RPMI7951 (cell line): ENCODE results near the gene SLC25A10. TPM values are rescaled to one million over a fixed set of nuclear protein-coding genes. Genes with fewer than 3 reads are reported as not detected.

ENCODE experiments used
- DNase-seq: peaks from one replicate; pipeline ENCODE4 v3.0.0-alpha.2; 2012; ENCODE audit warnings: low read depth
- total RNA-seq: library from RNA; depleted of rRNA; stranded (reverse); fragments of >200 nt; shearing (Covaris generic); gene quantifications from 2 replicates; pipeline ENCODE4 v1.2.3, GENCODE V29; 2014

SLC25A10 gene
- total RNA-seq, 1 experiment from 2014 or later: 53.0 TPM

DNA sequence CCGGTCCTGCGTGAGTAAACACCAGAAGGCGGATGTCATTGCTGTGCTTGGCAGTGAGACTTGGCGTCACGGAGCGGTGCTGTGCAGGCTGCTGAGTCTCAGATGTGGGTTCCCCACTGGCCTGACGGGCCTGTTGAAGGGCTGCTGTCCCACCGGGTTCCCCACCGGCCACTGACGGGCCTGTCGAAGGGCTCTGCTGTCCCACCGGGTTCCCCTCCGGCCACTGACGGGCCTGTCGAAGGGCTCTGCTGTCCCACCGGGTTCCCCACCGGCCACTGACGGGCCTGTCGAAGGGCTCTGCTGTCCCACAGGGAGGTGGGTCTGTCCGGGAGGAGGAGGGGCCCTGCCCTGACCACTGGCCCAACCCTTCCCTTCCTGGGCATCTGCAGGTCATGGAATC is 25.5 kb upstream of the SLC25A10 start:
- no peak for DNase-seq

DNA sequence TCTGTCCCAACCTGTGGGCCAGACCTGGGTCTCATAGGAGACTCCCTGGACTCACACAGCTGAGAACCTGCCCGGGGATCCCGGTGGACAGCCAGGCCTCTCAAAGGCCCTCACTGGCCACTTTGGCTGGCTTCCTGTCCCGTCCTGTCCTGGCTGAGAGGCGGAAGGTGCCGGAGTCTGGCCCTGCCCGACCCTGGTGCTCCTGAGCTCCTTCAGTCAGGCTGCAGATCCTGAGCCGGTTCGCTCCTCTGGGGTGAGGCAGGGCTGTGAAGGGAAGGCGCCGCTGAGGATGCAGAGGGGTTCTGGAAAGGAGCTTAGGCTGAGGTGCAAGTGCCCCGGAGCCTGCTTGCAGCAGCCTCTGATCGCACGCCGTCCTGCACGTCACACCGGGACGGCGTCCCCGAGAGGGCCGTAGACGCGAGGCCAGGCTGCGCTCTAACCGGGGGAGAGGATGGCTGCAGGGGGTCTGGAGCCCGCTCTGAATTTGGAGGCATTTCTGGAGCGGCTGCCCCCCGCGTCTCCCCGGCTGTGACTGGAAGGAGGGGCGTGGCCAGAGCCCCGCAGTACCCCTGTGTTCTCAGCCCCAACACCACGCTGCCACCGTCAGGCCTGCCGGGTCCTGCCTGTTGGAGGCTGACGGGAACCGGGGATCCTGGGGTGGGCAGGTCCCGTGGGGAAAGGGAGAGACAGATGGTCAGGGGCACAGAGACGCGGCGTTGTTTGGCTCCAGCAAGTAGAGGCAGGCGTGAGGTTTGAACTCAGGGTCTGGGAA is 24.1 kb upstream of the SLC25A10 start:
- DNase-seq: no peak

DNA sequence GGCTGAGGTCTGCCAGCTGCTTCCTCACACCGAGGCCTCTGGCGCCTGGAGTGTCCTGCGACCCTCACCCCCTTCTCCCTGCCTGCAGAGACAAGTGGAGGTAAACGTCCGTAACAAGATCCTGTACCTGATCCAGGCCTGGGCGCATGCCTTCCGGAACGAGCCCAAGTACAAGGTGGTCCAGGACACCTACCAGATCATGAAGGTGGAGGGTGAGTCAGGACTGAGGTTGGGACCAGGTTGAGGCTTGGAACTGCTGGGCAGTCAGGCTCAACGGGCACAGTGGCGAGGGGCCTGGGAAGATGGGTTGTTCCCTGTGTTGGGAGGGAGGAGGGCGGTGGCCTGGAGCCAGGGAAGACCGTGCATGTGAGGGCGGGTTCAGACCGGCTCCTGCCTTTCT is 23.5 kb upstream of the SLC25A10 start:
- no peak for DNase-seq

DNA sequence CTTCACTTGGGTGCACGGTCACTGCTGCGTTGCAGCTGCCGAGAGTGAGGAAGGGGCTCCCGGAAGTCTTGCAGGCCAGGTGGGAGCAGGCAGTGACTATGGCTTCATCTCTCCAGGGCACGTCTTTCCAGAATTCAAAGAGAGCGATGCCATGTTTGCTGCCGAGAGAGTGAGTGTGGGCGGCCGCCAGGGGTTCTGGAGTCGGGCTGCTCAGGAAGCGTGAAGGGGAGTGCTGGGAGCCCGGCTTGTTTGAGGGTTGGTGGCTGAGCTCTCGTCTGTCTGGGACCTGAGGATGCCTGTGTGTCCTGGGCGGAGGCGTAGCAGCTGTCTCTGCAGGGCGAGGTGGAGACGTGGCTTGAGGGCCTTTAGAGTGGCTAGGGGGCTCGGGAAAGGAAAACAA is 22.0 kb upstream of the SLC25A10 start:
- no peak for DNase-seq

DNA sequence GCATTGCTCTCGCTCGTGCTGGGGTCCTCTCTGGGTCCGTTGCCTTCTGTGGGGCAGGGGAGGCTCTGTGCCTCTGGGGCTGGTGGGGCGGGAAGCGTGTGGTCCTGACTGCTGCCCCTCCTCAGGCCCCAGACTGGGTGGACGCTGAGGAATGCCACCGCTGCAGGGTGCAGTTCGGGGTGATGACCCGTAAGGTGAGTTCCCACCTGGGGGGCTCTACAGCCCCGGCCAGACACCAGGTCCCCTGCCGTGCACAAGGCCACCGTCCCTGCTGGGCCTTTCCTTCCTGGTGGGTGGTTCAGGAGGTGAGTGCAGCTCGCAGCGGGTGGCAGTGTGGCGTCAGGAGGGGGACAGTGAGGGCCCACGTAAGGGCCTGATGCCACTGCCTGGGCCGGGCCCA is 21.5 kb upstream of the SLC25A10 start:
- DNase-seq: no peak

DNA sequence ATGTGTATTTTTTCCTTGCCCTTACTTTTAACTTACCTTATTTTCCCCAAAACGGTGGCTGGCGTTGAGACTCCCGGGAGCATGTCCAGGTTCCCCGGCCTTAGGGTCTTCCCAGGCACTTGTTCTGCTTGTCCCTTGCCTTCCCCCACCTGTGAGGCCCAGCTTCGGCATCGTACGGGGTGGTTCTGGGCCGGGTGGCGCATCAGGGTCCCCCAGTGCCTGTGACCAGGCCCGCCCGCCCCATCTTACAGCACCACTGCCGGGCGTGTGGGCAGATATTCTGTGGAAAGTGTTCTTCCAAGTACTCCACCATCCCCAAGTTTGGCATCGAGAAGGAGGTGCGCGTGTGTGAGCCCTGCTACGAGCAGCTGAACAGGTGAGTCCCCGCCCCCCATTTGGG is 20.9 kb upstream of the SLC25A10 start:
- no peak for DNase-seq

DNA sequence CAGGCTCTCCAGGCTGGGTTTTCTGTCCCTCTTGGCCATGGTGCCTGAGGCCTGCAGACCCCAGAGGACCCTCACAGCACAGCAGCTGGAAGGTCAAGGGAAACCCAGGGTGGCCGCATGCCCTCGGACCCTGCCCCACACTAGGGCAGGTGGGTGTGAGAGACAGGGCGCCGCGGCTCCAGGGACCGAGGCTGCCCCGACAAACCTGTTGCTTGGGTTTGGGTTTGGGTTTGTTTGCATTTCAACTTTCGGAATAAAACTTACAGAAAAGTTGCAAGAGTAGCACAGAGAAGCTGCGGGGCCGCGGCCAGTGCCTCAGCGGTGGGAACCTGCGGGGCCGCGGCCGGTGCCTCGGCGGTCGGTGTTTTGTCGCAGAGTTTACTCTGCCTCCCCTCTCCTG is 20.5 kb upstream of the SLC25A10 start:
- no peak for DNase-seq

DNA sequence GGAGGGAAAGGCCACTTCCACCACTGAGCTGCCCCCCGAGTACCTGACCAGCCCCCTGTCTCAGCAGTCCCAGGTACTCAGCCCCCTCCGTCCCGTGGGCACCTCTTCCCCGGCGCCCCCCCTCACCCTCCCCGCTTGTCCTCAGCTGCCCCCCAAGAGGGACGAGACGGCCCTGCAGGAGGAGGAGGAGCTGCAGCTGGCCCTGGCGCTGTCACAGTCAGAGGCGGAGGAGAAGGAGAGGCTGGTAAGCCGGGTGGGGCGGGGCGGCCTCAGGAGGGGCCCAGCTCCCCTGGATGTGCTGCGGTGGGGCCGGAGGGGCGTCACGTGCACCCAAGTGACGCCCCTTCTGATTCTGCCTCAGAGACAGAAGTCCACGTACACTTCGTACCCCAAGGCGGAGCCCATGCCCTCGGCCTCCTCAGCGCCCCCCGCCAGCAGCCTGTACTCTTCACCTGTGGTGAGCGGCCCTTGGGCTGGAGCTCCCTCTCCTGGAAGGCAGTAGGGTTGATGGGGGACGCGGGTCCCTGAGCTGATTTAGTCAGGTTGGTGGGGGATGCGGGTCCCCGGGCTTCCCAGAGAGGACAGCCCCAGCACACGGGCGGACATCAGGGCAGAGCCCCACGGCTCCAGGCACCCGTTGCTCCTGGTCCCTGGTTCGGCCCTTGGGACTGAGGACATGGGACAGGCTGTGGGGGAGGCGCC is 18.4 kb upstream of the SLC25A10 start:
- no peak for DNase-seq

DNA sequence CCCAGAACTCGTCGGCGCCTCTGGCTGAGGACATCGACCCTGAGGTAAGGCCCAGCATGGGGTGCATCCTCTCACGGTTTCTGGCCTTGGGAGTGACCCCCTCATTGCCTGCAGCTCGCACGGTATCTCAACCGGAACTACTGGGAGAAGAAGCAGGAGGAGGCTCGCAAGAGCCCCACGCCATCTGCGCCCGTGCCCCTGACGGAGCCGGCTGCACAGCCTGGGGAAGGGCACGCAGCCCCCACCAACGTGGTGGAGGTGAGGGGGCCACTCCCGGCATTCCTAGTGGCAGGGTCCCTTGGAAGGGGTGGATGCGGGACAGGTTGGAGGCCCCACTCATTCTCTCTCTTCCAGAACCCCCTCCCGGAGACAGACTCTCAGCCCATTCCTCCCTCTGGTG is 17.3 kb upstream of the SLC25A10 start:
- no peak for DNase-seq

DNA sequence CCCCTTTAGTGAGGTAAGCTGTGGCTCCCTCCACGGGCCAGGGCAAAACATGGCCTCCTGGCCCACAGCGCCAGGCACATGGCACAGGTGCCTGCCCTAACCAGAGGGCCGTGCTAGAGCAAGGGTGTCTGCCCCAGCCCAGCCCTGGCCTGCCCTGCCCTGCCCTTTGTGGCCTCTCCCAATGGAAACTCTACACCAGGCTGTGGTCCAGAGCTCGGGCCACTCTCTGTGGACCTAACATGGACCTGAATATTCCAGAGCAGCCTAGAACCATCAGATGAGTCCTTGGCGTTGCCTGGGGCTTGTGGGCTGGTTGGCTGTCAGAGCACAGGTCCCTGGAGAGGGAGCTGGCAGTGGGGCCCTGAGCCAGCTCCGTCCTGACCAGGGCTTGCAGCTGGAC is 16.9 kb upstream of the SLC25A10 start:
- DNase-seq: no peak

DNA sequence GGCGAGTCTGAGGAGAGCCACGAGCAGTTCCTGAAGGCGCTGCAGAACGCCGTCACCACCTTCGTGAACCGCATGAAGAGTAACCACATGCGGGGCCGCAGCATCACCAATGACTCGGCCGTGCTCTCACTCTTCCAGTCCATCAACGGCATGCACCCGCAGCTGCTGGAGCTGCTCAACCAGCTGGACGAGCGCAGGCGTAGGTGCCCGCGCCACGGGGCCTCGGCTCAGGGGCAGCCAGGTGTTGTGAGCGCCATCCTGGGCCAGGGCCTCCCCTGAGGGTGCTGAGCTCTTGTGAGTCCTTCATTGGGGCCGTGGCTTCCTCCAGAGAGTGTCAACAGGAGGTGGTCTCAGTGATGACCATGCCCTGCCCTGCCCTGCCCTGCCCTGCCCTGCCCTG is 16.3 kb upstream of the SLC25A10 start:
- DNase-seq: no peak

DNA sequence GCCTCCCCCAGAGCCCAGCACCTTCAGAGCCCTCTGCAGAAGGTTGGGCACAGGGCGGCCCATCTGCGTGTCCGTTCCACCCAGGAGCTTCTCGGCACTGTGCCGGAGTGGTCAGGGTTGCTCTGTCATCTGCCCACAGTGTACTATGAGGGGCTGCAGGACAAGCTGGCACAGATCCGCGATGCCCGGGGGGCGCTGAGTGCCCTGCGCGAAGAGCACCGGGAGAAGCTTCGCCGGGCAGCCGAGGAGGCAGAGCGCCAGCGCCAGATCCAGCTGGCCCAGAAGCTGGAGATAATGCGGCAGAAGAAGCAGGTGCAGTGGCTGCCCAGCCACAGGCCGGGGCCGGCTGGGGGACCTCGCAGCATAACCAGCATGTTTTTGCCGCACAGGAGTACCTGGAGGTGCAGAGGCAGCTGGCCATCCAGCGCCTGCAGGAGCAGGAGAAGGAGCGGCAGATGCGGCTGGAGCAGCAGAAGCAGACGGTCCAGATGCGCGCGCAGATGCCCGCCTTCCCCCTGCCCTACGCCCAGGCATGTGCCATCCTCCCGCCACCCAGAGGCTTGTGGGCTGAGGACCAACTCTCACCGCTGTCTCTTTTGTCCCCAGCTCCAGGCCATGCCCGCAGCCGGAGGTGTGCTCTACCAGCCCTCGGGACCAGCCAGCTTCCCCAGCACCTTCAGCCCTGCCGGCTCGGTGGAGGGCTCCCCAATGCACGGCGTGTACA is 15.7 kb upstream of the SLC25A10 start:
- no peak for DNase-seq

DNA sequence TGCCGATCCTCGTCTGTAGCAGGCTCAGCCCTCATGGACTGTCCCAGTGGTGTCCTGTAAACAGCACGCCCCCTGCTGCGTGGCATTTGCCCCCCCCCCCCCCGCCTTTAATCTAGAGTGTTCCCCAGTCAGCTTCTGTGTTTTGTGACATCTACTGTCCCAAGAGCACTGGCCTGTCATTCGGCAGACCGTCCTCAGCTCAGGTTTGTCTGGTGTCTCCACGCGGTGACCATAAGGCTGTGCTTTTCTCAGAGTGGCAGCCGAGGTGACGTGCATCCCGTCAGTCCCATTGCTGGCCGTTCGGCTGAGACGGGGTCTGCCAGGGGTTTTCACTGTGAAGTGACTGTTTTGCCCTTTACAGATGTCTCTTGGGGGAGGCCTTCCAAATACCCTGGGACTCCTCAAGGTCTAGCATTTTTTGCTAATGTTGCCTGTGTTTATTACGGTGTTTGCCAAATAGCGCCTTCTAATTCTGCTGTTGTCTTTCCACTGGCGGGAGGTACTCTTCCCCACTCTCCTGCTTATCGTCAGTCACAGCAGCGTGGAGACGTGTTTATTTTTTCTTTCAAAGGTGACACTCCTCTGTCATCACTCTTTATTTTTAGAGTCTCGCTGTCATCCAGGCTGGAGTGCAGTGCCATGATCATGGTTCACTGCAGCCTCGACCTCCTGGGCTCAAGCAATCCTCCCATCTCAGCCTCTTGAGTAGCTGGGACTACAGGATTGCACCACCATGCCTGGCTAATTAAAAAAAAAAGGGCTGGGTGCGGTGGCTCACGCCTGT is 14.6 kb upstream of the SLC25A10 start:
- DNase-seq: no peak

DNA sequence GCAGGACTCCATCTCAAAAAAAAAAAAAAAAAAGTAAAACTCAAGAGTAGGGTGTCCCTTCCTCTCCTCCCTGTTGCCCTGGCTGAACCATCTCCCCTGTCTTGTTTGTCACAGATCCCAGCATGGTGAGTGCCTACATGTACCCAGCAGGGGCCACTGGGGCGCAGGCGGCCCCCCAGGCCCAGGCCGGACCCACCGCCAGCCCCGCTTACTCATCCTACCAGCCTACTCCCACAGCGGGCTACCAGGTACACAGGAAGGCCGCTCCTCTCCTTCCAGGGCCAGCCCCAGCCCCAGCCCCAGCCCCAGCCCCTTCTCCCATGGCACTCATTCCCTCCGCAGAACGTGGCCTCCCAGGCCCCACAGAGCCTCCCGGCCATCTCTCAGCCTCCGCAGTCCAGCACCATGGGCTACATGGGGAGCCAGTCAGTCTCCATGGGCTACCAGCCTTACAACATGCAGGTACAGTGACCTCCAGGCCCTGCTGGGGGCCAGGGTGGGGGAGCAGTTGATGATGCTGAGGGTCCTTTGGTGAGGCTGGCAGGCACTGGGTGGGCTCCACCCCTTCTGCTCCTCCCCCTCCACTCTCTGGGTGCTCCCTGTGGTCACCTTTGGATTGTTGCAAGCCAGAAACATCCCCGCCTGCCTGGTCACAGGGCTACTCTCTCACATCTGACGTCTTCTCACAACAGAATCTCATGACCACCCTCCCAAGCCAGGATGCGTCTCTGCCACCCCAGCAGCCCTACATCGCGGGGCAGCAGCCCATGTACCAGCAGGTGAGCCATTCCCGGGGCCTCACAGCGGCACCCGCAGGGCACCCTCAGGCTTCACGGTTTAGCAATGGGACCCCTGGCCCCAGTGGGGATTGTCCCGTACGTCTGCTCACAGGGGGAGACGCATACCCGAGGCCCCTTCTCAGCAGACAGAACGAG is 11.5 kb upstream of the SLC25A10 start:
- no peak for DNase-seq

DNA sequence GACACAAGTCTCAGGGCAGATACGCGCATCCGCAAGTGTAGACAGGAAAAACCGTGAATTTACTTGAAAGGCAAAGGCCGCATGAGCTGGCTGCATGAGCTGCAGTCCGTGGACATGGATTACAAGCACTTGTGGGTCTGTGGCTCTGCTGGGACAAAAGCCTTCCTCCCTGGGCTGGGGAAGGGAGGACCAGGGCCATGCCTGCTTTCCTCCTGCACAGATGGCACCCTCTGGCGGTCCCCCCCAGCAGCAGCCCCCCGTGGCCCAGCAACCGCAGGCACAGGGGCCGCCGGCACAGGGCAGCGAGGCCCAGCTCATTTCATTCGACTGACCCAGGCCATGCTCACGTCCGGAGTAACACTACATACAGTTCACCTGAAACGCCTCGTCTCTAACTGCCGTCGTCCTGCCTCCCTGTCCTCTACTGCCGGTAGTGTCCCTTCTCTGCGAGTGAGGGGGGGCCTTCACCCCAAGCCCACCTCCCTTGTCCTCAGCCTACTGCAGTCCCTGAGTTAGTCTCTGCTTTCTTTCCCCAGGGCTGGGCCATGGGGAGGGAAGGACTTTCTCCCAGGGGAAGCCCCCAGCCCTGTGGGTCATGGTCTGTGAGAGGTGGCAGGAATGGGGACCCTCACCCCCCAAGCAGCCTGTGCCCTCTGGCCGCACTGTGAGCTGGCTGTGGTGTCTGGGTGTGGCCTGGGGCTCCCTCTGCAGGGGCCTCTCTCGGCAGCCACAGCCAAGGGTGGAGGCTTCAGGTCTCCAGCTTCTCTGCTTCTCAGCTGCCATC is 10.6 kb upstream of the SLC25A10 start:
- DNase-seq: peak; percentile 17

DNA sequence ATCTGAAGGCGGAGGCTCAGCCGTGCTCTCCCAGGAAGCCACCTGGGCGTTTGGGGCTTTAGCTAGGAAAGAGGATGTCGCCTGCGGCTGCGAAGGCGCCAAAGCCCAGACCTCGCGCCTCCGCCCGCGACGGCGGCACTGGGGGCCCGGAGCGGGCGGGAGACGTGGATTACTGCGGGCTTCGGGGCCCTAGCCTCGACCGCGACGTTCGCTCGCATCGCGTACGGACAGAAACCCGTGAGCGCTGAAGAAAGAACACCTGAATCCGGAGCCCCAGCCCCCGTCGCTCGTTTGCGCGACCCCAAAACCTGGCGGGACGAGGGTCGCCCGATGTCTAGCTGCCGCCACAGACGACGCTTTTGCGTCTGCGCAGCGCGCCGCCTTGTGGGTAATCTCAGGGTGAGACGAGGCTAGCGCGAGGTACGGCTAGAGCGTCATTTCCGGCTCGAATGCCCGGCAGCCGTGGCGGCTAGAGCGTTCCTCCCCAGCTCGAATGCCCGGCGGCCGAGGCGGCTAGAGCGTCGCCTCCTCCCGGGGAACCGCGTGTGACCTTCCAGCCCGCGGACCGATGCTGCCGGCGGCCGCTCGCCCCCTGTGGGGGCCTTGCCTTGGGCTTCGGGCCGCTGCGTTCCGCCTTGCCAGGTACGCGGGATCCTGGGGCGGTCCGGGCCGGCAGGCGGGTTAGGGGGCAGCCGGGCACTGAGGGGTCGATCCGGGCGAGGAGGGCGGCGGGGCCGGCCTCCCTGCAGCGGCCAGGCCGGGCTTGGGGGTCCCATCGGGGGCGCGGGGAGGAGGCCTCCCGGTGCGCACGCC is 8.9 kb upstream of the SLC25A10 start, which contains the start of gene MRPL12:
Gene MRPL12 (plus strand): TSS at position 434 of the 813 bp plus-strand sequence. CDS start 135 bp downstream, at position 569.
- DNase-seq: peak; percentile 89

DNA sequence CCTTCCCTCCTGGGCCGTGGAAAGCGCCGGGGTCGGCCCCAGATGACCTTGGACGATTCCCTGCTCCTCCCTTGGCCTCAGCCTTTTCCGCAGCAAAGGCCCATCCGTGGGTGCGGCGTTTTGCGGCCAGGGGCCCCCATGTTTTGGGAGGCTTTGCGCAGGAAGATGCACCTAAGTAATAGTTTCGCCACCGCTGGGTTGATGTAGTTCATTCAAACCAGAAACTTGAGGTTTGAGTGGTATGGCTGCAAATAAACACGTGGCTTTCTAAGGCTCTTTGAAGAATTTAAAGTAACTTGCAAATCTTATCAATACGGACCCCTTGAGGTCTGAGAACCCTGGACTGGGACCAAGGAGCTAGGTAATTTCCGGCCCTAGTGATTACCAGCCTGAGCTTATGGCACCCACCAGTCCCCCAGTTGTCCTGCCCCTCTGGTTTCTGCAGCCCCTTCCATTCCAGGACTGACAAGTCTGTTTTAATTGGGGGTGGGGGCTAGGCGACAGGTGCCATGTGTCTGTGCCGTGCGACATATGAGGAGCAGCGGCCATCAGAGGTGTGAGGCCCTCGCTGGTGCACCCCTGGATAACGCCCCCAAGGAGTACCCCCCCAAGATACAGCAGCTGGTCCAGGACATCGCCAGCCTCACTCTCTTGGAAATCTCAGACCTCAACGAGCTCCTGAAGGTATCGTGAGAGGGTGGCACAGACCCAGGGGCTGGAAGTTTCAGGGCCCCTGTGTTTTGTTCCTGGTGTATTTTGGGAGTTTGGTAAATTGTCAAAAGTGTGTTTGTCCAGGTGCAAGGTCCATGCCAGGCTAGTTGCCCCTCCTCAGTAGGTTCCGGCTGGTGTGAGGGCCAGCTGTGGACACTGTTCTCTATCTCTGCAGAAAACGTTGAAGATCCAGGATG is 8.1 kb upstream of the SLC25A10 start:
- DNase-seq: no peak
